Stomach smooth muscle (tissue), 2 donors: ENCODE measurements around the gene RO60.

ENCODE experiments used
- H3K27ac ChIP-seq: one replicate; pipeline ENCODE4 v1.7.0; 2013; ENCODE audit warnings: mild to moderate bottlenecking, low read length, inconsistent platforms
- H3K27me3 ChIP-seq, 2 donors: one replicate each; pipeline ENCODE4 v1.7.0; 2013; ENCODE audit warnings: low read length in 2 of 2; ENCODE audit not compliant: insufficient read depth in 2 of 2, control insufficient read depth in 1 of 2
- H3K36me3 ChIP-seq, 2 donors: one replicate each; pipeline ENCODE4 v1.7.0; 2013; ENCODE audit warnings: low read length in 2 of 2; ENCODE audit not compliant: control insufficient read depth in 2 of 2, insufficient read depth in 2 of 2
- H3K4me1 ChIP-seq: one replicate; pipeline ENCODE4 v1.7.0; 2013; ENCODE audit warnings: low read length; ENCODE audit not compliant: control insufficient read depth, insufficient read depth
- H3K4me3 ChIP-seq, 2 donors: one replicate each; pipeline ENCODE4 v1.7.0; 2013; ENCODE audit warnings: low read length in 2 of 2
- H3K9ac ChIP-seq, 2 donors: one replicate each; pipeline ENCODE4 v1.7.0; 2013; ENCODE audit warnings: low read length in 2 of 2, mild to moderate bottlenecking in 1 of 2
- H3K9me3 ChIP-seq, 2 donors: one replicate each; pipeline ENCODE4 v1.7.0; 2013; ENCODE audit warnings: low read length in 2 of 2; ENCODE audit not compliant: control insufficient read depth in 2 of 2
- donor health status: healthy.
- donor health status: Pancreatic carcinoma.

RO60 gene

GRCh38 chr1:193105821-193106177 lies 46.4 kb downstream of the RO60 start:
- Histone ChIP-seq H3K27me3 (no peaks in the 10 kb centered on the region), H3K9me3 (no peaks in the 10 kb centered on the region), H3K4me3 (peak overlapping the region; percentile 85 to 88), H3K4me1 (peaks cover 5% of the 10 kb centered on the region), H3K9ac (peak overlapping the region; percentile 83 to 92), H3K36me3 (no peaks in the 10 kb centered on the region), H3K27ac (peak overlapping the region; percentile 84)

- H3K9me3 ChIP-seq: no peaks in the 10 kb centered on the region
- H3K36me3 ChIP-seq: no peaks in the 10 kb centered on the region
- no peaks in the 10 kb centered on the region for H3K27me3 ChIP-seq
- H3K4me3 ChIP-seq: no peak overlapping the region
- H3K27ac ChIP-seq: no peak overlapping the region
- peaks cover 10% of the 10 kb centered on the region for H3K4me1 ChIP-seq
- H3K9ac ChIP-seq: no peak overlapping the region
Observed at GRCh38 chr1:193108471-193108870, 49.1 kb downstream of the RO60 start.
